Right atrium auricular region (tissue), 2 donors: Measurements from ENCODE around the gene PTPRA. TPM values are rescaled to one million over a fixed set of nuclear protein-coding genes. Genes with fewer than 3 reads are reported as not detected.

Experiments used
- DNase-seq: peaks from one replicate; pipeline ENCODE4 v3.0.0-alpha.2; 2019; ENCODE audit warnings: low spot score
- H3K27ac ChIP-seq, 2 donors: fragments of 200-600 bp; sonication (generic); 1 replicate in 1 of 2; 2 replicates in 1 of 2; pipeline ENCODE4 v1.5.1; 2016 to 2019
- H3K27me3 ChIP-seq, 2 donors: fragments of 200-600 bp; sonication (generic); one replicate each; pipeline versions ENCODE4 v1.5.1 to v1.6.0; 2017 to 2019
- H3K36me3 ChIP-seq: fragments of 200-600 bp; sonication (generic); one replicate; pipeline ENCODE4 v1.5.1; 2016
- H3K4me1 ChIP-seq, 2 donors: fragments of 200-600 bp; sonication (generic); one replicate each; pipeline versions ENCODE4 v1.5.1 to v1.6.0; 2017 to 2019
- H3K4me3 ChIP-seq, 2 donors: fragments of 200-600 bp; sonication (generic); 1 replicate in 1 of 2; 2 replicates in 1 of 2; pipeline ENCODE4 v1.5.1; 2017 to 2019; ENCODE audit warnings: mild to moderate bottlenecking in 1 of 2, moderate library complexity in 1 of 2
- H3K9me3 ChIP-seq, 2 donors: fragments of 200-600 bp; sonication (generic); one replicate each; pipeline ENCODE4 v1.5.1; 2019
- total RNA-seq, 2 donors: library from RNA; depleted of rRNA; stranded (reverse); fragments of >200 nt; gene quantifications; one replicate each; pipeline ENCODE4 v1.1.0, GENCODE V29; 2016
- TF ChIP-seq, protein P1 (sequence below), 2 donors: fragments of 200-600 bp; sonication (generic); IDR thresholded peaks; one replicate each; pipeline ENCODE4 v1.5.1; 2019; ENCODE audit warnings: antibody characterized with exemption in 2 of 2

The PTPRA gene
- total RNA-seq, 2 donors from 2014 or later = 32.8 to 46.0 TPM

DNA sequence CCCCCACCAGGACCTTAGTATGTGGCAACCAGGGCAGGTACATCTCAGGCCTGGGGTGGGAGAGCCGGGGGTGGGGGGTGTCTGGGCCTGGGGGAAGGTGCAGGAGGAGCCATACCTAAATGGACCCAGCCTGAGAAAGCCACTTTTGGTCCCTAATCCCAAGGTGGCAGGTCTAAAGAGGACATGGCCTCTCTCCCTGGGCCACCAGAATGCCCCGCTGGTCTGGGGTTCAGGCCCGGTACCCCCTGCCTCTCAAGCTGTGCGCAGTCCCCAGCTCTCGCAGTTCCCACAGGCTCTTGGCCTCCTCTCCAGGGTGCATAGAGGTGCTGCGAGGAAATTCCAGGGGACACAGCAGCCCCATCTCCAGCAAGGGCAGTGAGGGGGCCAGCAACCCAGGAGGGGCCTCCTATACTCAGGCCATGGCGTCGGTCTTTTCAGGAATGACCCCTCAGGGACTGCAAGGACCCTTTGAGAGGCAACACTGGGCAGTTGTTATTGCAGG, 212.3 kb downstream of the PTPRA start:
- Histone ChIP-seq H3K27ac (no peak overlapping the region), H3K4me3 (no peak overlapping the region), H3K36me3 (no peaks in the 10 kb centered on the region), H3K9me3 (no peaks in the 10 kb centered on the region), H3K4me1 (peaks cover 0 to 20% of the 10 kb centered on the region in 2 donors), H3K27me3 (peaks cover 6 to 14% of the 10 kb centered on the region in 2 donors)
- TF ChIP-seq, protein P1, sequence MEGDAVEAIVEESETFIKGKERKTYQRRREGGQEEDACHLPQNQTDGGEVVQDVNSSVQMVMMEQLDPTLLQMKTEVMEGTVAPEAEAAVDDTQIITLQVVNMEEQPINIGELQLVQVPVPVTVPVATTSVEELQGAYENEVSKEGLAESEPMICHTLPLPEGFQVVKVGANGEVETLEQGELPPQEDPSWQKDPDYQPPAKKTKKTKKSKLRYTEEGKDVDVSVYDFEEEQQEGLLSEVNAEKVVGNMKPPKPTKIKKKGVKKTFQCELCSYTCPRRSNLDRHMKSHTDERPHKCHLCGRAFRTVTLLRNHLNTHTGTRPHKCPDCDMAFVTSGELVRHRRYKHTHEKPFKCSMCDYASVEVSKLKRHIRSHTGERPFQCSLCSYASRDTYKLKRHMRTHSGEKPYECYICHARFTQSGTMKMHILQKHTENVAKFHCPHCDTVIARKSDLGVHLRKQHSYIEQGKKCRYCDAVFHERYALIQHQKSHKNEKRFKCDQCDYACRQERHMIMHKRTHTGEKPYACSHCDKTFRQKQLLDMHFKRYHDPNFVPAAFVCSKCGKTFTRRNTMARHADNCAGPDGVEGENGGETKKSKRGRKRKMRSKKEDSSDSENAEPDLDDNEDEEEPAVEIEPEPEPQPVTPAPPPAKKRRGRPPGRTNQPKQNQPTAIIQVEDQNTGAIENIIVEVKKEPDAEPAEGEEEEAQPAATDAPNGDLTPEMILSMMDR (IDR thresholded peaks at IDR 0.05) = no peak
- DNase-seq = no peak

DNA sequence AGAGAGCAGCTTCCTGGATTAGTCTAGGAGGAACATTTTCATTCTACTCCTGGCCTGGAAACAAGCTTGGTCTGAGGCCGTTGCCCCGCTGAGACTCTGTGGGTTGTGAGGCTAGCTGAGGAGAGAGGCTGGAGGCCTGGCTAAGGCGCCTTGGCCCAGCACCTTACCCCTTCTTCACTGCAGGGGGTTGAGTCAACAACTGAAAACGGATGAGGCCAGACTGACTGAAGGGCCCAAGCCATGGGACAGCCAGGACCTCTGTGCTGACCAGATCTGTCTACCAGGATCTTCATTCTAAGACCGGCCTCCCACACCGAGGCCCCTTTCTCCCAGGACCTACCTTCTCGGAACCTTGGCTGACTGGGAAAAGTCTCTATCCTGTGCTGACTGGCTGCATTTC, 214.8 kb downstream of the PTPRA start:
- no peak overlapping the region for H3K4me3 ChIP-seq
- H3K27ac ChIP-seq = no peak overlapping the region
- no peak for DNase-seq
- no peaks in the 10 kb centered on the region for H3K36me3 ChIP-seq
- H3K27me3 ChIP-seq = peaks cover 2 to 5% of the 10 kb centered on the region in 2 donors
- no peaks in the 10 kb centered on the region for H3K9me3 ChIP-seq
- TF ChIP-seq, protein P1 (IDR thresholded peaks at IDR 0.05) = no peak
- H3K4me1 ChIP-seq = peaks cover 0 to 11% of the 10 kb centered on the region in 2 donors

Other genes with a start within 250 kb of the PTPRA start
- gene NOP56, start 220.8 kb upstream of the PTPRA start, total RNA-seq = 10 to 100 TPM; 30.9 to 47.1 TPM
- gene IDH3B, start 209.3 kb upstream of the PTPRA start, total RNA-seq = 100 to 1,000 TPM; 145 to 217 TPM
- gene EBF4, start 180.7 kb upstream of the PTPRA start, total RNA-seq = 1 to 10 TPM; 2.5 to 8.5 TPM
- gene CPXM1, start 72.9 kb upstream of the PTPRA start, total RNA-seq = 1 to 10 TPM; 2.9 to 4.4 TPM
- gene C20orf141, start 58.5 kb upstream of the PTPRA start, total RNA-seq = not detected
- gene TMEM239, start 57.1 kb upstream of the PTPRA start, total RNA-seq = not detected
- gene PCED1A, start 32.8 kb upstream of the PTPRA start, total RNA-seq = 10 to 100 TPM in 1 of 2 donors, 1 to 10 TPM in 1; 8.3 to 10.0 TPM
- gene VPS16, start 32.7 kb upstream of the PTPRA start, total RNA-seq = 10 to 100 TPM; 12.8 to 16.4 TPM
- gene GNRH2, start 170.1 kb downstream of the PTPRA start, total RNA-seq = not detected
- 10 to 100 TPM; 44.7 to 45.4 TPM for gene MRPS26, start 172.6 kb downstream of the PTPRA start, total RNA-seq
- gene OXT, start 198.1 kb downstream of the PTPRA start, total RNA-seq = not detected
- gene AVP, start 211.2 kb downstream of the PTPRA start, total RNA-seq = not detected